Fibroblast of lung (primary cell): Measurements from ENCODE around the gene PRDX1. TPM values are rescaled to one million over a fixed set of nuclear protein-coding genes. Genes with fewer than 3 reads are reported as not detected.

Experiments used
- DNase-seq, 2 donors: peaks; one replicate each; pipeline versions ENCODE4 v3.0.0 to v3.0.0-alpha.2; 2010; ENCODE audit warnings: low read depth in 2 of 2
- H2AFZ ChIP-seq: 2 replicates; pipeline ENCODE4 v1.5.1; 2012; ENCODE audit warnings: low read length, control low read depth, inconsistent platforms
- H3K27ac ChIP-seq: 2 replicates; pipeline ENCODE4 v1.5.1; 2011; ENCODE audit warnings: low read length, control low read depth; ENCODE audit not compliant: insufficient read depth
- H3K27me3 ChIP-seq: 2 replicates; pipeline ENCODE4 v1.5.1; 2011; ENCODE audit warnings: mild to moderate bottlenecking, low read length; ENCODE audit not compliant: control insufficient read depth, insufficient read depth
- H3K36me3 ChIP-seq: 2 replicates; pipeline ENCODE4 v1.5.1; 2011; ENCODE audit warnings: low read length; ENCODE audit not compliant: control insufficient read depth, insufficient read depth
- H3K4me1 ChIP-seq: 2 replicates; pipeline ENCODE4 v1.5.1; 2011; ENCODE audit warnings: low read length; ENCODE audit not compliant: control insufficient read depth, insufficient read depth; ENCODE audit errors: extremely low read depth
- H3K4me2 ChIP-seq: 2 replicates; pipeline ENCODE4 v1.5.1; 2011; ENCODE audit warnings: low read length, control low read depth; ENCODE audit not compliant: insufficient read depth; ENCODE audit errors: extremely low read depth
- H3K4me3 ChIP-seq, 4 experiments: fragments of 200-600 bp in 1 of 4; sonication (generic) in 1 of 4; replicated peaks in 1 of 4; 2 replicates each; pipeline ENCODE4 v1.5.1; 2011 to 2016; ENCODE audit warnings: low read length in 4 of 4, low read depth in 3 of 4, mild to moderate bottlenecking in 3 of 4, control low read depth in 2 of 4, inconsistent platforms in 1 of 4, mixed read lengths in 1 of 4; ENCODE audit not compliant: insufficient read depth in 1 of 4; ENCODE audit errors: control extremely low read depth in 1 of 4
- H3K79me2 ChIP-seq: 2 replicates; pipeline ENCODE4 v1.5.1; 2012; ENCODE audit warnings: mild to moderate bottlenecking, low read length, inconsistent platforms; ENCODE audit not compliant: control insufficient read depth, insufficient read depth
- H3K9ac ChIP-seq: 2 replicates; pipeline ENCODE4 v1.5.1; 2011; ENCODE audit warnings: mild to moderate bottlenecking, low read length, control low read depth; ENCODE audit not compliant: insufficient read depth
- H3K9me3 ChIP-seq: 2 replicates; pipeline ENCODE4 v1.5.1; 2012; ENCODE audit warnings: low read depth, low read length; ENCODE audit not compliant: control insufficient read depth, insufficient read depth
- H4K20me1 ChIP-seq: 2 replicates; pipeline ENCODE4 v1.5.1; 2011; ENCODE audit warnings: low read length; ENCODE audit not compliant: control insufficient read depth, insufficient read depth; ENCODE audit errors: extremely low read depth
- CTCF ChIP-seq, 2 donors: IDR thresholded peaks in 1 of 2; conservative IDR thresholded peaks in 1 of 2; 1 replicate in 1 of 2; 2 replicates in 1 of 2; pipeline ENCODE4 v1.5.1; 2011 to 2012; ENCODE audit warnings: low read length in 2 of 2, control low read depth in 1 of 2, inconsistent platforms in 1 of 2, low read depth in 1 of 2, mild to moderate bottlenecking in 1 of 2
- EZH2 ChIP-seq: IDR thresholded peaks from 2 replicates; pipeline ENCODE4 v1.5.1; 2012; ENCODE audit warnings: low read length, control low read depth, mild to moderate bottlenecking; ENCODE audit errors: missing control alignments
- polyA plus RNA-seq, 2 donors: library from polyadenylated mRNA; depleted of rRNA in 1 of 2; stranded (reverse) in 1 of 2; unstranded in 1 of 2; fragments of >200 nt; gene quantifications; 2 replicates each; pipeline ENCODE4 v1.2.1, GENCODE V29; 2011 to 2012; ENCODE audit warnings: missing spikeins in 1 of 2
- total RNA-seq: library from RNA; depleted of rRNA; stranded (reverse); fragments of >200 nt; gene quantifications from 2 replicates; pipeline ENCODE4 v1.2.1, GENCODE V29; 2014

The PRDX1 gene
- total and polyA plus RNA-seq, 2 donors (not counting 1 experiment from before 2014, with no cell fraction given), result 420 to 789 TPM

GRCh38 chr1:45465277-45465676, 56.4 kb downstream of the PRDX1 start:
- TF ChIP-seq EZH2, result no peak
- no peak for TF ChIP-seq CTCF (conservative IDR thresholded peaks at IDR 0.05 in 1 of 2, IDR thresholded peaks at IDR 0.05 in 1 of 2; ENCODE audit: low read depth in 1 of 2, low read length in 2 of 2)
- no peak overlapping the region for H3K4me2 ChIP-seq
- no peaks in the 10 kb centered on the region for H3K79me2 ChIP-seq
- no peak overlapping the region for H3K27ac ChIP-seq
- no peaks in the 10 kb centered on the region for H3K27me3 ChIP-seq
- no peaks in the 10 kb centered on the region for H3K36me3 ChIP-seq
- H3K9ac ChIP-seq, result no peak overlapping the region
- H3K4me3 ChIP-seq, result no peak overlapping the region
- DNase-seq, result no peak
- H3K4me1 ChIP-seq, result no peaks in the 10 kb centered on the region
- H2AFZ ChIP-seq, result no peak overlapping the region
- H4K20me1 ChIP-seq, result no peaks in the 10 kb centered on the region
- no peaks in the 10 kb centered on the region for H3K9me3 ChIP-seq

Other genes with a start within 250 kb of the PRDX1 start
- gene HPDL, start 195.0 kb downstream of the PRDX1 start, total RNA-seq, result 0.17 and 0.26 TPM in 2 replicates
- gene HPDL, start 195.0 kb downstream of the PRDX1 start, polyA plus RNA-seq, result 0.17 and 0.30 TPM in 2 replicates
- 10.0 and 12.1 TPM in 2 replicates for gene TOE1, start 181.7 kb downstream of the PRDX1 start, total RNA-seq
- 9.0 and 21.8 TPM in 2 replicates for gene TOE1, start 181.7 kb downstream of the PRDX1 start, polyA plus RNA-seq
- 15.7 and 17.5 TPM in 2 replicates for gene MUTYH, start 181.4 kb downstream of the PRDX1 start, total RNA-seq
- 3.8 and 5.6 TPM in 2 replicates for gene MUTYH, start 181.4 kb downstream of the PRDX1 start, polyA plus RNA-seq
- 2.6 and 4.3 TPM in 2 replicates for gene TESK2, start 30.7 kb downstream of the PRDX1 start, total RNA-seq
- gene TESK2, start 30.7 kb downstream of the PRDX1 start, polyA plus RNA-seq, result 1.2 and 1.7 TPM in 2 replicates
- gene CCDC163, start 21.8 kb downstream of the PRDX1 start, total RNA-seq, result 1.0 and 1.2 TPM in 2 replicates
- gene CCDC163, start 21.8 kb downstream of the PRDX1 start, polyA plus RNA-seq, result 0.85 and 1.6 TPM in 2 replicates
- 2.3 and 2.6 TPM in 2 replicates for gene MMACHC, start 21.6 kb downstream of the PRDX1 start, total RNA-seq
- 4.2 and 5.9 TPM in 2 replicates for gene MMACHC, start 21.6 kb downstream of the PRDX1 start, polyA plus RNA-seq
- gene AKR1A1, start 28.9 kb upstream of the PRDX1 start, total RNA-seq, result 110 and 123 TPM in 2 replicates
- 110 and 120 TPM in 2 replicates for gene AKR1A1, start 28.9 kb upstream of the PRDX1 start, polyA plus RNA-seq
- 30.9 and 37.2 TPM in 2 replicates for gene NASP, start 62.2 kb upstream of the PRDX1 start, total RNA-seq
- gene NASP, start 62.2 kb upstream of the PRDX1 start, polyA plus RNA-seq, result 54.1 and 86.1 TPM in 2 replicates
- 0.51 and 0.99 TPM in 2 replicates for gene CCDC17, start 102.2 kb upstream of the PRDX1 start, total RNA-seq
- gene CCDC17, start 102.2 kb upstream of the PRDX1 start, polyA plus RNA-seq, result 0.05 and 0.09 TPM in 2 replicates
- gene GPBP1L1, start 164.6 kb upstream of the PRDX1 start, total RNA-seq, result 77.8 and 104 TPM in 2 replicates
- gene GPBP1L1, start 164.6 kb upstream of the PRDX1 start, polyA plus RNA-seq, result 61.7 and 77.2 TPM in 2 replicates
- 9.5 and 10.2 TPM in 2 replicates for gene TMEM69, start 166.3 kb upstream of the PRDX1 start, total RNA-seq
- 42.6 and 54.3 TPM in 2 replicates for gene TMEM69, start 166.3 kb upstream of the PRDX1 start, polyA plus RNA-seq
- gene IPP, start 228.8 kb upstream of the PRDX1 start, total RNA-seq, result 10.3 and 15.2 TPM in 2 replicates
- 9.9 and 11.0 TPM in 2 replicates for gene IPP, start 228.8 kb upstream of the PRDX1 start, polyA plus RNA-seq